ENCODE measurements around the gene OLFML3. TPM values are rescaled to one million over a fixed set of nuclear protein-coding genes. Genes with fewer than 3 reads are reported as not detected.

Gene OLFML3
- total RNA-seq, 1 donor from 2014 or later, result 81.0 TPM

Other genes starting within 250 kb of the OLFML3 start
- 8.0 TPM for gene PHTF1, start 220.0 kb upstream of the OLFML3 start, total RNA-seq
- 18.3 TPM for gene RSBN1, start 167.0 kb upstream of the OLFML3 start, total RNA-seq
- 2.6 TPM for gene PTPN22, start 107.8 kb upstream of the OLFML3 start, total RNA-seq
- gene BCL2L15, start 91.9 kb upstream of the OLFML3 start, total RNA-seq, result 0.99 TPM
- 25.3 TPM for gene AP4B1, start 74.7 kb upstream of the OLFML3 start, total RNA-seq
- 2.6 TPM for gene DCLRE1B, start 74.1 kb upstream of the OLFML3 start, total RNA-seq
- gene HIPK1, start 50.1 kb upstream of the OLFML3 start, total RNA-seq, result 33.9 TPM
- gene SYT6, start 174.4 kb downstream of the OLFML3 start, total RNA-seq, result 0.10 TPM

Measured in skin of body (tissue), 1 donor.